Neural progenitor cell (in vitro differentiated cells): ENCODE measurements around the gene ZNF564. TPM values are rescaled to one million over a fixed set of nuclear protein-coding genes. Genes with fewer than 3 reads are reported as not detected.

Experiments used
- DNase-seq: peaks from one replicate; pipeline ENCODE4 v3.0.0-alpha.2; 2016; ENCODE audit warnings: low spot score
- H2AFZ ChIP-seq: fragments of 200-600 bp; sonication (generic); replicated peaks from 2 replicates; pipeline ENCODE4 v1.6.1; 2016; ENCODE audit warnings: antibody characterized with exemption
- H3F3A ChIP-seq: fragments of 200-600 bp; sonication (generic); 2 replicates; pipeline ENCODE4 v1.6.1; 2016; ENCODE audit warnings: antibody characterized with exemption, low read depth
- H3K27ac ChIP-seq: fragments of 200-600 bp; sonication (generic); 2 replicates; pipeline ENCODE4 v1.5.1; 2016; ENCODE audit warnings: mild to moderate bottlenecking
- H3K27me3 ChIP-seq: fragments of 200-600 bp; sonication (generic); 2 replicates; pipeline ENCODE4 v1.6.1; 2016; ENCODE audit warnings: mild to moderate bottlenecking, moderate library complexity
- H3K36me3 ChIP-seq: fragments of 200-600 bp; sonication (generic); 2 replicates; pipeline ENCODE4 v1.5.1; 2016
- H3K4me1 ChIP-seq: fragments of 200-600 bp; sonication (generic); 2 replicates; pipeline ENCODE4 v1.6.1; 2016; ENCODE audit warnings: mixed run types
- H3K4me2 ChIP-seq: fragments of 200-600 bp; sonication (generic); 2 replicates; pipeline ENCODE4 v1.6.1; 2016
- H3K4me3 ChIP-seq: fragments of 200-600 bp; sonication (generic); 2 replicates; pipeline ENCODE4 v1.5.1; 2016
- H3K79me2 ChIP-seq: fragments of 200-600 bp; sonication (generic); 2 replicates; pipeline ENCODE4 v1.6.1; 2016; ENCODE audit warnings: low read depth
- H3K9ac ChIP-seq: fragments of 200-600 bp; sonication (generic); 2 replicates; pipeline ENCODE4 v1.6.1; 2016
- H3K9me3 ChIP-seq: fragments of 200-600 bp; sonication (generic); 2 replicates; pipeline ENCODE4 v1.5.1; 2016; ENCODE audit warnings: low read depth
- H4K20me1 ChIP-seq: fragments of 200-600 bp; sonication (generic); 2 replicates; pipeline ENCODE4 v1.6.1; 2016; ENCODE audit warnings: low read depth
- H3K27ac Mint-ChIP-seq: 3 replicates; pipeline ENCODE4 v1.8.0; 2021; ENCODE audit warnings: mixed read lengths
- H3K27me3 Mint-ChIP-seq: 2 replicates; pipeline ENCODE4 v1.8.0; 2022; ENCODE audit warnings: low read depth, mild to moderate bottlenecking, inconsistent platforms, moderate library complexity, mixed read lengths; ENCODE audit not compliant: insufficient read depth
- H3K36me3 Mint-ChIP-seq: 3 replicates; pipeline ENCODE4 v1.8.0; 2021; ENCODE audit warnings: mixed read lengths
- H3K4me1 Mint-ChIP-seq: 3 replicates; pipeline ENCODE4 v1.8.0; 2021; ENCODE audit warnings: mixed read lengths
- H3K4me3 Mint-ChIP-seq: 3 replicates; pipeline ENCODE4 v1.8.0; 2021; ENCODE audit warnings: mild to moderate bottlenecking, moderate library complexity, mixed read lengths
- H3K9me3 Mint-ChIP-seq: 3 replicates; pipeline ENCODE4 v1.8.0; 2020; ENCODE audit warnings: mixed read lengths
- CTCF ChIP-seq: fragments of 200-600 bp; sonication (generic); IDR thresholded peaks from 2 replicates; pipeline ENCODE4 v1.5.1; 2017; ENCODE audit warnings: antibody characterized with exemption, mild to moderate bottlenecking
- EZH2 ChIP-seq: fragments of 200-600 bp; sonication (generic); IDR thresholded peaks from 2 replicates; pipeline ENCODE4 v1.6.1; 2017; ENCODE audit warnings: antibody characterized with exemption, mild to moderate bottlenecking, moderate library complexity
- EZH2phosphoT487 ChIP-seq: fragments of 200-600 bp; sonication (generic); IDR thresholded peaks from 2 replicates; pipeline ENCODE4 v1.6.1; 2017; ENCODE audit warnings: antibody characterized with exemption
- total RNA-seq: library from RNA; depleted of rRNA; stranded (reverse); fragments of >200 nt; gene quantifications from 2 replicates; pipeline ENCODE4 v1.2.3, GENCODE V29; 2015; ENCODE audit warnings: low replicate concordance

The ZNF564 gene
- total RNA-seq, 1 donor from 2014 or later: 13.9 TPM

- no peaks in the 10 kb centered on the region for H3K4me1 ChIP-seq
- H3K4me3 ChIP-seq: no peak overlapping the region
- peaks cover 12% of the 10 kb centered on the region for H3K36me3 Mint-ChIP-seq
- H3K36me3 ChIP-seq: no peaks in the 10 kb centered on the region
- no peak overlapping the region for H2AFZ ChIP-seq
- no peaks in the 10 kb centered on the region for H3K27me3 ChIP-seq
- peaks cover 2% of the 10 kb centered on the region for H3K27me3 Mint-ChIP-seq
- no peaks in the 10 kb centered on the region for H3K79me2 ChIP-seq
- no peak overlapping the region for H3K4me3 Mint-ChIP-seq
- no peak overlapping the region for H3K27ac Mint-ChIP-seq
- no peak for DNase-seq
- no peaks in the 10 kb centered on the region for H3F3A ChIP-seq
- H3K4me1 Mint-ChIP-seq: no peaks in the 10 kb centered on the region
- H4K20me1 ChIP-seq: no peaks in the 10 kb centered on the region
- H3K9me3 Mint-ChIP-seq: no peaks in the 10 kb centered on the region
- H3K9ac ChIP-seq: no peak overlapping the region
- TF ChIP-seq CTCF (no peak), EZH2 (no peak), EZH2phosphoT487 (no peak)
- no peaks in the 10 kb centered on the region for H3K9me3 ChIP-seq
- no peak overlapping the region for H3K4me2 ChIP-seq
- no peak overlapping the region for H3K27ac ChIP-seq
Measured at GRCh38 chr19:12596485-12596884, 45.2 kb upstream of the ZNF564 start.

- H3K4me3 ChIP-seq: no peak overlapping the region
- H3K27me3 ChIP-seq: no peaks in the 10 kb centered on the region
- Mint-ChIP-seq H3K27me3 (peaks cover 2% of the 10 kb centered on the region), H3K27ac (no peak overlapping the region), H3K36me3 (peaks cover 50% of the 10 kb centered on the region), H3K4me3 (no peak overlapping the region), H3K4me1 (no peaks in the 10 kb centered on the region), H3K9me3 (peaks cover 47% of the 10 kb centered on the region)
- TF ChIP-seq EZH2 (no peak), CTCF (no peak), EZH2phosphoT487 (no peak)
- H3K4me1 ChIP-seq: no peaks in the 10 kb centered on the region
- H2AFZ ChIP-seq: no peak overlapping the region
- peaks cover 18% of the 10 kb centered on the region for H3K9me3 ChIP-seq
- H4K20me1 ChIP-seq: no peaks in the 10 kb centered on the region
- no peak overlapping the region for H3K27ac ChIP-seq
- no peak overlapping the region for H3K9ac ChIP-seq
- H3F3A ChIP-seq: no peaks in the 10 kb centered on the region
- no peaks in the 10 kb centered on the region for H3K79me2 ChIP-seq
- H3K4me2 ChIP-seq: no peak overlapping the region
- H3K36me3 ChIP-seq: peaks cover 27% of the 10 kb centered on the region
- DNase-seq: no peak
Measured at GRCh38 chr19:12581100-12581499, 29.8 kb upstream of the ZNF564 start.

GRCh38 chr19:12580180-12580694 is 29.0 kb upstream of the ZNF564 start:
- H3K4me1 Mint-ChIP-seq: no peaks in the 10 kb centered on the region
- Histone ChIP-seq H3K27me3 (no peaks in the 10 kb centered on the region), H3K79me2 (no peaks in the 10 kb centered on the region), H3F3A (no peaks in the 10 kb centered on the region), H3K4me3 (no peak overlapping the region), H3K4me2 (no peak overlapping the region), H2AFZ (no peak overlapping the region), H3K9me3 (peaks cover 18% of the 10 kb centered on the region), H3K36me3 (peaks cover 27% of the 10 kb centered on the region), H3K9ac (no peak overlapping the region), H3K27ac (no peak overlapping the region), H3K4me1 (no peaks in the 10 kb centered on the region), H4K20me1 (no peaks in the 10 kb centered on the region)
- H3K27ac Mint-ChIP-seq: no peak overlapping the region
- peaks cover 53% of the 10 kb centered on the region for H3K36me3 Mint-ChIP-seq
- H3K9me3 Mint-ChIP-seq: peaks cover 49% of the 10 kb centered on the region
- DNase-seq: no peak
- peaks cover 2% of the 10 kb centered on the region for H3K27me3 Mint-ChIP-seq
- H3K4me3 Mint-ChIP-seq: no peak overlapping the region
- no peak for TF ChIP-seq EZH2
- TF ChIP-seq CTCF: no peak
- TF ChIP-seq EZH2phosphoT487: no peak
